ENCODE data around the gene DGLUCY.

DNA sequence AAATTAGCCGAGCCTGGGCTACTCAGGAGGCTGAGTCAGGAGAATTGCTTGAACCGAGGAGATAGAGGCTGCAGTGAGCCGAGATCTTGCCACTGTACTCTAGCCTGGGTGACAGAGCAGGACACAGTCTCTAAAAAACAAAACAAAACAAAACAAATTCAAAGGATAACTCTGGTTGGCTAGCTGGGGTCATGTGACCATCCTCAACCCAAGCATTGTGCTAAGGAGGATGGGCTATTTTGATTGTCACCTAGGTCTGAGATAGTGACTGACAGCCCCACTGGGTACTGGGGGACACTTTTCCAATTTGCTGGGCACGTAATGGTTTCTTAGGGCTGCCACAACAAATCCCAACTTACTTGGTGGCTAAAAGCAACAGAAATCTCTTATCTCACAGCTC, 11.9 kb downstream of the DGLUCY start:
- TF ChIP-seq, protein P1, sequence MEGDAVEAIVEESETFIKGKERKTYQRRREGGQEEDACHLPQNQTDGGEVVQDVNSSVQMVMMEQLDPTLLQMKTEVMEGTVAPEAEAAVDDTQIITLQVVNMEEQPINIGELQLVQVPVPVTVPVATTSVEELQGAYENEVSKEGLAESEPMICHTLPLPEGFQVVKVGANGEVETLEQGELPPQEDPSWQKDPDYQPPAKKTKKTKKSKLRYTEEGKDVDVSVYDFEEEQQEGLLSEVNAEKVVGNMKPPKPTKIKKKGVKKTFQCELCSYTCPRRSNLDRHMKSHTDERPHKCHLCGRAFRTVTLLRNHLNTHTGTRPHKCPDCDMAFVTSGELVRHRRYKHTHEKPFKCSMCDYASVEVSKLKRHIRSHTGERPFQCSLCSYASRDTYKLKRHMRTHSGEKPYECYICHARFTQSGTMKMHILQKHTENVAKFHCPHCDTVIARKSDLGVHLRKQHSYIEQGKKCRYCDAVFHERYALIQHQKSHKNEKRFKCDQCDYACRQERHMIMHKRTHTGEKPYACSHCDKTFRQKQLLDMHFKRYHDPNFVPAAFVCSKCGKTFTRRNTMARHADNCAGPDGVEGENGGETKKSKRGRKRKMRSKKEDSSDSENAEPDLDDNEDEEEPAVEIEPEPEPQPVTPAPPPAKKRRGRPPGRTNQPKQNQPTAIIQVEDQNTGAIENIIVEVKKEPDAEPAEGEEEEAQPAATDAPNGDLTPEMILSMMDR (IDR thresholded peaks at IDR 0.05; ENCODE audit: insufficient read depth, low read depth, low read length) = no peak
- TF ChIP-seq EZH2 (IDR thresholded peaks at IDR 0.05; ENCODE audit: insufficient read depth, low read length) = no peak
